Measurements from ENCODE around the gene RBM26. TPM values are rescaled to one million over a fixed set of nuclear protein-coding genes. Genes with fewer than 3 reads are reported as not detected.

Gene RBM26, protein sequence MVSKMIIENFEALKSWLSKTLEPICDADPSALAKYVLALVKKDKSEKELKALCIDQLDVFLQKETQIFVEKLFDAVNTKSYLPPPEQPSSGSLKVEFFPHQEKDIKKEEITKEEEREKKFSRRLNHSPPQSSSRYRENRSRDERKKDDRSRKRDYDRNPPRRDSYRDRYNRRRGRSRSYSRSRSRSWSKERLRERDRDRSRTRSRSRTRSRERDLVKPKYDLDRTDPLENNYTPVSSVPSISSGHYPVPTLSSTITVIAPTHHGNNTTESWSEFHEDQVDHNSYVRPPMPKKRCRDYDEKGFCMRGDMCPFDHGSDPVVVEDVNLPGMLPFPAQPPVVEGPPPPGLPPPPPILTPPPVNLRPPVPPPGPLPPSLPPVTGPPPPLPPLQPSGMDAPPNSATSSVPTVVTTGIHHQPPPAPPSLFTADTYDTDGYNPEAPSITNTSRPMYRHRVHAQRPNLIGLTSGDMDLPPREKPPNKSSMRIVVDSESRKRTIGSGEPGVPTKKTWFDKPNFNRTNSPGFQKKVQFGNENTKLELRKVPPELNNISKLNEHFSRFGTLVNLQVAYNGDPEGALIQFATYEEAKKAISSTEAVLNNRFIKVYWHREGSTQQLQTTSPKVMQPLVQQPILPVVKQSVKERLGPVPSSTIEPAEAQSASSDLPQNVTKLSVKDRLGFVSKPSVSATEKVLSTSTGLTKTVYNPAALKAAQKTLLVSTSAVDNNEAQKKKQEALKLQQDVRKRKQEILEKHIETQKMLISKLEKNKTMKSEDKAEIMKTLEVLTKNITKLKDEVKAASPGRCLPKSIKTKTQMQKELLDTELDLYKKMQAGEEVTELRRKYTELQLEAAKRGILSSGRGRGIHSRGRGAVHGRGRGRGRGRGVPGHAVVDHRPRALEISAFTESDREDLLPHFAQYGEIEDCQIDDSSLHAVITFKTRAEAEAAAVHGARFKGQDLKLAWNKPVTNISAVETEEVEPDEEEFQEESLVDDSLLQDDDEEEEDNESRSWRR
- 44.0 TPM for total RNA-seq
- long read RNA-seq, full-length matches to known transcripts, result 3 of 34 reads
- long read RNA-seq, partial matches to known transcripts, result 15 of 34 reads
- long read RNA-seq, other reads (novel, unspliced or antisense), result 16 of 34 reads

- TF ChIP-seq CTCF (IDR thresholded peaks at IDR 0.05), result peak; percentile 6
- Histone ChIP-seq H3K27ac (peak within 1 kb of the TSS; percentile 95), H3K27me3 (ENCODE audit: low read depth) (no peaks in the 10 kb centered on the region), H3K4me3 (peak within 1 kb of the TSS; percentile 81), H3K36me3 (no peaks in the 10 kb centered on the region), H3K9me3 (no peaks in the 10 kb centered on the region), H3K4me1 (peaks cover 54% of the 10 kb centered on the region)
- intact Hi-C loops (cut with DNase I), result no loop called here
- ATAC-seq, result peak; percentile 93 to 96
- DNase-seq, result peak; percentile 95
These were observed at the start of gene RBM26 for GRCh38 chr13:79405831-79406596. Gene RBM26 (minus strand): TSS chr13:79406255. CDS start chr13:79405774, 481 bp downstream.

DNA sequence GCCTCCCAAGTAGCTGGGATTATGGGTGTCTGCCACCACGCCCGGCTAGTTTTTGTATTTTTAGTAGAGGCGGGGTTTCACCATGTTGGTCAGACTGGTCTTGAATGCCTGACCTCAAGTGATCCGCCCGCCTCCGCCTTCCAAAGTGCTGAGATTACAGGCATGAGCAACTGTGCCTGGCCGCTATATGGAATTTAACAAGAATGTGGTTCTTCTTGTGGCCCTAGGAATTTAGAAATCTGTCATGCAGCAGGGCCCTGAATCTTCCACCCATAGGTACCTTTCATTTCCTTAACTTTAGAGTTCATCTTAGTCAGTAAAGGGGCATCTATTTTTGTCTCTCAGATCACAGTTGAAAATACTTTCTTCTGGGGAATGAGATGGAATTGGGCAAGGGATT lies 49.3 kb upstream of the RBM26 start:
- no peak for ATAC-seq
- TF ChIP-seq CTCF (IDR thresholded peaks at IDR 0.05), result no peak
- Histone ChIP-seq H3K4me3 (no peak overlapping the region), H3K4me1 (no peaks in the 10 kb centered on the region), H3K27me3 (ENCODE audit: low read depth) (no peaks in the 10 kb centered on the region), H3K36me3 (no peaks in the 10 kb centered on the region), H3K9me3 (no peaks in the 10 kb centered on the region), H3K27ac (no peak overlapping the region)
- no peak for DNase-seq
- intact Hi-C loops (cut with DNase I), result no loop called here

GRCh38 chr13:79452239-79452913 lies 46.3 kb upstream of the RBM26 start:
- H3K4me3 ChIP-seq, result no peak overlapping the region
- DNase-seq (no peak), ATAC-seq (no peak)
- TF ChIP-seq CTCF (IDR thresholded peaks at IDR 0.05), result no peak
- no peaks in the 10 kb centered on the region for H3K36me3 ChIP-seq
- H3K9me3 ChIP-seq, result no peaks in the 10 kb centered on the region
- H3K27ac ChIP-seq, result no peak overlapping the region
- H3K4me1 ChIP-seq, result peaks cover 5% of the 10 kb centered on the region
- intact Hi-C loops (cut with DNase I), result no loop called here
- H3K27me3 ChIP-seq (ENCODE audit: low read depth), result no peaks in the 10 kb centered on the region

DNA sequence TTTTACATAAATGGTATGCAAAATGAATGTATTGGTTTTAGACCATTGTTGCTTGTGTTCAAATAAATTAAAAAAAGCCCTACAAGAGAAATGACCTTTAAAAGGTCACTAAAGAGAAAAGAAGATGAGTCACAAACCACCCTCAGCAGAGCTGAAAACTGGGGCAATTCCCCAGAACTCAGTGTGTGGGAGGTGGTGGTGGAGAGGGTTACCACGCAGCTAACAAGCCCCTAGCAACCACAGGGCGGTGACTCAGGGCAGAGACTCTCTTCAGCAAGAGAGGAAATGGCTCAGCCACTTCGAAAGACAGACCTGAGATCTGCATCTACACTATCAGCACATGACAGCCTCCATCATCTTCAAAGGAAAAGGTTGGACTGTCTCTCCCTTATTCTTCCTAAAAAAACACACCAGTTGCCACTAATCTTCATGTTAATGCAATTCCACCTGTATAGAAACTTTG lies 45.5 kb upstream of the RBM26 start:
- intact Hi-C loops (cut with DNase I), result no loop called here
- Histone ChIP-seq H3K36me3 (no peaks in the 10 kb centered on the region), H3K4me3 (no peak overlapping the region), H3K4me1 (peaks cover 5% of the 10 kb centered on the region), H3K27ac (no peak overlapping the region), H3K9me3 (no peaks in the 10 kb centered on the region), H3K27me3 (ENCODE audit: low read depth) (no peaks in the 10 kb centered on the region)
- ATAC-seq (peak; percentile 61 to 84), DNase-seq (peak; percentile 41)
- TF ChIP-seq CTCF (IDR thresholded peaks at IDR 0.05), result no peak
